ENCODE data around the gene HOXA9.

Gene HOXA9

GRCh38 chr7:27143950-27144780 is 21.2 kb downstream of the HOXA9 start:
- no peak for DNase-seq (ENCODE audit: low read depth in 1 of 2, low spot score in 1 of 2)

GRCh38 chr7:27143023-27143949 is 22.1 kb downstream of the HOXA9 start, which contains the start of gene HOXA5:
HOXA5 (minus strand) TSS chr7:27143681; CDS start chr7:27143607, 74 bp downstream.
- no peak for DNase-seq (ENCODE audit: low read depth in 1 of 2, low spot score in 1 of 2)

GRCh38 chr7:27142580-27143022 is 22.7 kb downstream of the HOXA9 start:
- DNase-seq (ENCODE audit: low read depth in 1 of 2, low spot score in 1 of 2): no peak

GRCh38 chr7:27141923-27142579 is 23.3 kb downstream of the HOXA9 start:
- no peak for DNase-seq (ENCODE audit: low read depth in 1 of 2, low spot score in 1 of 2)

GRCh38 chr7:27141137-27141922 is 24.0 kb downstream of the HOXA9 start:
- DNase-seq (ENCODE audit: low read depth in 1 of 2, low spot score in 1 of 2): no peak

- no peak for DNase-seq (ENCODE audit: low read depth in 1 of 2, low spot score in 1 of 2)
Measured at GRCh38 chr7:27140126-27140857, 25.0 kb downstream of the HOXA9 start.

- DNase-seq (ENCODE audit: low read depth in 1 of 2, low spot score in 1 of 2): no peak
Measured at GRCh38 chr7:27139334-27140125, 25.8 kb downstream of the HOXA9 start.

- DNase-seq (ENCODE audit: low read depth in 1 of 2, low spot score in 1 of 2): no peak
Measured at GRCh38 chr7:27138985-27139333, 26.4 kb downstream of the HOXA9 start.

- no peak for DNase-seq (ENCODE audit: low read depth in 1 of 2, low spot score in 1 of 2)
Measured at GRCh38 chr7:27138472-27138871, 26.9 kb downstream of the HOXA9 start.

- no peak for DNase-seq (ENCODE audit: low read depth in 1 of 2, low spot score in 1 of 2)
Measured at GRCh38 chr7:27137640-27138315, 27.6 kb downstream of the HOXA9 start.

GRCh38 chr7:27134392-27134791 is 30.9 kb downstream of the HOXA9 start:
- peak in 1 of 2 donors; percentile 21 for DNase-seq (ENCODE audit: low read depth in 1 of 2, low spot score in 1 of 2)

- no peak for DNase-seq (ENCODE audit: low read depth in 1 of 2, low spot score in 1 of 2)
Measured at GRCh38 chr7:27133409-27134231, 31.7 kb downstream of the HOXA9 start.

GRCh38 chr7:27132978-27133377 is 32.4 kb downstream of the HOXA9 start:
- DNase-seq (ENCODE audit: low read depth in 1 of 2, low spot score in 1 of 2): no peak

- DNase-seq (ENCODE audit: low read depth in 1 of 2, low spot score in 1 of 2): no peak
Measured at GRCh38 chr7:27132214-27132613, 33.1 kb downstream of the HOXA9 start.

- no peak for DNase-seq (ENCODE audit: low read depth in 1 of 2, low spot score in 1 of 2)
Measured at GRCh38 chr7:27131390-27131819, 33.9 kb downstream of the HOXA9 start.

- peak; percentile 46 to 55 for DNase-seq (ENCODE audit: low read depth in 1 of 2, low spot score in 1 of 2)
Measured at GRCh38 chr7:27130540-27131389, 34.6 kb downstream of the HOXA9 start, which contains the start of gene HOXA4. HOXA4 (minus strand) TSS chr7:27130757; CDS start chr7:27130733, 24 bp downstream.

Measured in activated CD4-positive, alpha-beta T cell treated with anti-CD3 and anti-CD28 coated beads, Interleukin-2, amount 50 U/mL, for 24 hours (primary cell).